Fibroblast of villous mesenchyme (primary cell): ENCODE results near the gene SLC34A2. TPM values are rescaled to one million over a fixed set of nuclear protein-coding genes. Genes with fewer than 3 reads are reported as not detected.
A peak's percentile ranks its signal among the peaks of the same experiment; 100 is the strongest.

Experiments used
- DNase-seq: peaks from one replicate; pipeline ENCODE4 v3.0.0-alpha.2; 2010; ENCODE audit warnings: low read depth
- H3K4me3 ChIP-seq: 2 replicates; pipeline ENCODE4 v1.5.1; 2011; ENCODE audit warnings: low read depth, mild to moderate bottlenecking, low read length
- CTCF ChIP-seq: IDR thresholded peaks from 2 replicates; pipeline ENCODE4 v1.5.1; 2012; ENCODE audit warnings: low read depth, mild to moderate bottlenecking, low read length; ENCODE audit not compliant: insufficient read depth
- small RNA-seq: library from RNA; depleted of rRNA; stranded (forward); fragments of <200 nt; gene quantifications from one replicate; pipeline ENCODE3, GENCODE V24; 2012
- total RNA-seq: library from RNA; depleted of rRNA; stranded (reverse); fragments of >200 nt; gene quantifications from 2 replicates; pipeline ENCODE4 v1.2.3, GENCODE V29; 2012

Gene SLC34A2
- total RNA-seq, 1 donor = not detected

- DNase-seq = no peak
- TF ChIP-seq CTCF = no peak
- H3K4me3 ChIP-seq = no peak overlapping the region
Measured at GRCh38 chr4:25712611-25713010, 57.0 kb downstream of the SLC34A2 start.

- TF ChIP-seq CTCF = no peak
- DNase-seq = no peak
- H3K4me3 ChIP-seq = no peak overlapping the region
Measured at GRCh38 chr4:25713812-25714211, 58.2 kb downstream of the SLC34A2 start.

- H3K4me3 ChIP-seq = no peak overlapping the region
- DNase-seq = peak; percentile 2
- TF ChIP-seq CTCF = no peak
Measured at GRCh38 chr4:25722964-25723363, 67.3 kb downstream of the SLC34A2 start.

GRCh38 chr4:25723409-25723808, 67.8 kb downstream of the SLC34A2 start:
- H3K4me3 ChIP-seq = no peak overlapping the region
- no peak for TF ChIP-seq CTCF
- peak; percentile 42 for DNase-seq

GRCh38 chr4:25725870-25726269, 70.2 kb downstream of the SLC34A2 start:
- no peak for TF ChIP-seq CTCF
- no peak overlapping the region for H3K4me3 ChIP-seq
- DNase-seq = no peak

- H3K4me3 ChIP-seq = no peak overlapping the region
- TF ChIP-seq CTCF = no peak
- no peak for DNase-seq
Measured at GRCh38 chr4:25727711-25728493, 72.3 kb downstream of the SLC34A2 start.

Small RNAs within 50 kb of the gene (small RNA-seq; reads per million reads assigned to genes)
- gene AC092436.3 (not detected), gene MTND4LP22 (not detected), gene RPS29P11 (not detected)

Other genes with a start within 250 kb of the SLC34A2 start
- gene SEL1L3, start 207.1 kb downstream of the SLC34A2 start, total RNA-seq = 6.0 and 10.3 TPM in 2 replicates